ENCODE data around the gene LNX2. TPM values are rescaled to one million over a fixed set of nuclear protein-coding genes. Genes with fewer than 3 reads are reported as not detected.
"Not testable (repeated sequence)": the region's sequence is repeated elsewhere in the genome, so short reads cannot be mapped to it uniquely, and the experiment has no call there.

The LNX2 gene
- total RNA-seq, 1 donor from 2014 or later = 29.7 TPM

- ATAC-seq (no peak), DNase-seq (no peak)
- H3K27me3 ChIP-seq (ENCODE audit: low read depth) = no peaks in the 10 kb centered on the region
- H3K9me3 ChIP-seq = no peaks in the 10 kb centered on the region
- H3K36me3 ChIP-seq = no peaks in the 10 kb centered on the region
- no peak overlapping the region for H3K4me3 ChIP-seq
- H3K27ac ChIP-seq = no peak overlapping the region
- TF ChIP-seq, protein P1, sequence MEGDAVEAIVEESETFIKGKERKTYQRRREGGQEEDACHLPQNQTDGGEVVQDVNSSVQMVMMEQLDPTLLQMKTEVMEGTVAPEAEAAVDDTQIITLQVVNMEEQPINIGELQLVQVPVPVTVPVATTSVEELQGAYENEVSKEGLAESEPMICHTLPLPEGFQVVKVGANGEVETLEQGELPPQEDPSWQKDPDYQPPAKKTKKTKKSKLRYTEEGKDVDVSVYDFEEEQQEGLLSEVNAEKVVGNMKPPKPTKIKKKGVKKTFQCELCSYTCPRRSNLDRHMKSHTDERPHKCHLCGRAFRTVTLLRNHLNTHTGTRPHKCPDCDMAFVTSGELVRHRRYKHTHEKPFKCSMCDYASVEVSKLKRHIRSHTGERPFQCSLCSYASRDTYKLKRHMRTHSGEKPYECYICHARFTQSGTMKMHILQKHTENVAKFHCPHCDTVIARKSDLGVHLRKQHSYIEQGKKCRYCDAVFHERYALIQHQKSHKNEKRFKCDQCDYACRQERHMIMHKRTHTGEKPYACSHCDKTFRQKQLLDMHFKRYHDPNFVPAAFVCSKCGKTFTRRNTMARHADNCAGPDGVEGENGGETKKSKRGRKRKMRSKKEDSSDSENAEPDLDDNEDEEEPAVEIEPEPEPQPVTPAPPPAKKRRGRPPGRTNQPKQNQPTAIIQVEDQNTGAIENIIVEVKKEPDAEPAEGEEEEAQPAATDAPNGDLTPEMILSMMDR (IDR thresholded peaks at IDR 0.05) = no peak
- H3K4me1 ChIP-seq = no peaks in the 10 kb centered on the region
- intact Hi-C loops (cut with DNase I) = no loop called here
Observed at GRCh38 chr13:27632648-27633047, 12.3 kb upstream of the LNX2 start.

DNA sequence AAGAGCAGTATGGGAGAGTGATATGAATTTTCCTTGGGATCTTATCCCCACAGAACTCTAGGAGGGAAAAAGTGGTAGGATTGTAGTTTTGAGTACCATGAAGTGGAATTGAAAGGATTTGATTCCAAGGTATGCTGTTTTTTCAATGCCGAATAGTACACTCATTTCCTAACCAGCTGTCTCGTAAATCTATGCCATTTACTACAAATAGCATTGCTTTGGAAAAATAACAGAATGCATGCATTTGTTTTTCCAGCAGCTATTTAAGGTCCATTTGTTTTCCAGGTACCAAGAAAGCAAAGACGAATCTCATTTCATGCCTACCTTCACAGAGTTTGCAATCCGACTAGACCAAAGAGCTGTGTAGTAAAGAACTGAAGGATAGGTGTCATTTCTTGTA is 11.9 kb upstream of the LNX2 start:
- Histone ChIP-seq H3K27ac (no peak overlapping the region), H3K27me3 (ENCODE audit: low read depth) (no peaks in the 10 kb centered on the region), H3K4me1 (no peaks in the 10 kb centered on the region), H3K36me3 (no peaks in the 10 kb centered on the region), H3K4me3 (no peak overlapping the region), H3K9me3 (no peaks in the 10 kb centered on the region)
- intact Hi-C loops (cut with DNase I) = no loop called here
- no peak for DNase-seq
- no peak for ATAC-seq
- TF ChIP-seq, protein P1 (IDR thresholded peaks at IDR 0.05) = no peak

- Histone ChIP-seq H3K27me3 (ENCODE audit: low read depth) (no peaks in the 10 kb centered on the region), H3K9me3 (no peaks in the 10 kb centered on the region), H3K4me3 (no peak overlapping the region), H3K27ac (no peak overlapping the region), H3K36me3 (no peaks in the 10 kb centered on the region), H3K4me1 (peaks cover under 1% of the 10 kb centered on the region)
- ATAC-seq (no peak), DNase-seq (no peak)
- TF ChIP-seq, protein P1 (IDR thresholded peaks at IDR 0.05) = no peak
- intact Hi-C loops (cut with DNase I) = no loop called here
Observed at GRCh38 chr13:27631665-27632064, 11.3 kb upstream of the LNX2 start.

DNA sequence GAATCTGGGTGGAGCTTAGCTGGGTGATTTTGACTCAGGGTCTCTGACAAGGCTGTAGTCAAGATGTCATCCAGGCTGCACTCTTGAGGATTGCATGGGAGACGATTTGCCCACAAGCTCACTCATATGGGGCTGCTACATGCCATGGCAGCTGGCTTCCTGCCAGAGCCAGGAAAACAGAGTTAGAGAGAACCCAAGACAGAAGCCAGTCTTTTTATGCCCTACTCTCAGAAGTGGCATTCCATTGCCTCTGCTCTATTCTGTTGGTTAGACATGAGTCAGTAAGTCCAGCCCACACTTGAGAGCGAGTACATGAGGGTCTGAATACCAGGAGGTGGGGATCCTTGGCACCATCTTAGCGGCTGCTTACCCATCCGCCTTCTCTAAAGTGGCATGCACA is 10.8 kb upstream of the LNX2 start:
- ATAC-seq (peak in 1 of 2 donors; percentile 15), DNase-seq (no peak)
- Histone ChIP-seq H3K9me3 (no peaks in the 10 kb centered on the region), H3K4me1 (peaks cover 5% of the 10 kb centered on the region), H3K36me3 (no peaks in the 10 kb centered on the region), H3K4me3 (no peak overlapping the region), H3K27ac (no peak overlapping the region), H3K27me3 (ENCODE audit: low read depth) (no peaks in the 10 kb centered on the region)
- intact Hi-C loops (cut with DNase I) = no loop called here
- TF ChIP-seq, protein P1 (IDR thresholded peaks at IDR 0.05) = no peak

DNA sequence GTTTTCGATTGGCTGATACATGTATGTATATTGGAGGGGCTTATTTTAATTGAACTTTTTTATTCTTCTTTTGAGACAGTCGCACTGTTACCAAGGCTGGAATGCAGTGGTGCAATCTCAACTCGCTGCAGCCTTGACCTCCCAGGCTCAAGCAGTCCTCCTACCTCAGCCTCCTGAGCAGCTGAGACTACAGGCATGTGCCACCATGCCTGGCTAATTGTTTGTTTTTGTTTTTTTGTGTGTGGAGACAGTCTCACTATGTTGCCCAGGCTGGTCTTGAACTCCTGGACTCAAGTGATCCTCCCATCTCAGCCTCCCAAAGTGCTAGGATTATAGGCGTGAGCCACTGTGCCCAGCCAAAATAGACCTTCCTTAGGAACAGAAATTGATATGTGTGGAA is 8.4 kb upstream of the LNX2 start:
- H3K4me3 ChIP-seq; intact Hi-C loops (cut with DNase I); H3K27ac ChIP-seq; H3K9me3 ChIP-seq; H3K27me3 ChIP-seq (ENCODE audit: low read depth); ATAC-seq; DNase-seq; H3K36me3 ChIP-seq: not testable (repeated sequence)
- H3K4me1 ChIP-seq = peaks cover 16% of the 10 kb centered on the region

DNA sequence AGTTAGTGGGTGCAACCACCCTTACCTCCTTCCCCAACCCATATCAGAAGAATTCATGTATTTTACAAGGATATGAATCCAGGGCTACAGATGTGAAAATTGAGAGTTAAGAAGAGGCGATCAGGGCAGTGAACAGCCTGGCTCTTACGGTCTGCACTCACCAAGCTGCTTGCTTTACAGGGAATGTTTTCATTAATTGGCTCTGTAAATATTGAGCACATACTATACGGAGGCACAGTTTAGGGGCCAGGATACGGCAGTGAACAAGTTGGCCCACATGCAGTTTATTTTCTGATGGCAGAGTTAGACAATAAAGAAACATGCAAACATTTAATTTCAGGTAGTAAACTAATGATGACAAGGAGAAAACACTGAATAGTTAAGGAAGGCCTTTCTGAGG is 7.8 kb upstream of the LNX2 start:
- H3K4me1 ChIP-seq = peaks cover 23% of the 10 kb centered on the region
- ATAC-seq (no peak), DNase-seq (no peak)
- no peaks in the 10 kb centered on the region for H3K9me3 ChIP-seq
- H3K4me3 ChIP-seq = no peak overlapping the region
- no peak overlapping the region for H3K27ac ChIP-seq
- TF ChIP-seq, protein P1 (IDR thresholded peaks at IDR 0.05) = no peak
- peaks cover 2% of the 10 kb centered on the region for H3K36me3 ChIP-seq
- intact Hi-C loops (cut with DNase I) = no loop called here
- H3K27me3 ChIP-seq (ENCODE audit: low read depth) = no peaks in the 10 kb centered on the region
